Parathyroid adenoma (tissue), 2 donors: ENCODE results near the gene CHTOP.

Experiments
- H2AFZ ChIP-seq: fragments of 300-600 bp; sonication (generic); one replicate; pipeline ENCODE4 v1.7.0; 2017; ENCODE audit warnings: antibody characterized with exemption, mild to moderate bottlenecking
- H3K27ac ChIP-seq: fragments of 300-600 bp; sonication (generic); one replicate; pipeline ENCODE4 v1.7.0; 2017
- H3K27me3 ChIP-seq: fragments of 300-600 bp; sonication (generic); one replicate; pipeline ENCODE4 v1.7.0; 2017; ENCODE audit warnings: low read length; ENCODE audit not compliant: control insufficient read depth, insufficient read depth
- H3K36me3 ChIP-seq: fragments of 300-600 bp; sonication (generic); one replicate; pipeline ENCODE4 v1.7.0; 2017; ENCODE audit warnings: low read length; ENCODE audit not compliant: control insufficient read depth, insufficient read depth
- H3K4me1 ChIP-seq: fragments of 300-600 bp; sonication (generic); one replicate; pipeline ENCODE4 v1.7.0; 2017; ENCODE audit warnings: control low read depth
- H3K4me2 ChIP-seq: fragments of 300-600 bp; sonication (generic); one replicate; pipeline ENCODE4 v1.7.0; 2017; ENCODE audit warnings: low read length
- H3K4me3 ChIP-seq: fragments of 300-600 bp; sonication (generic); one replicate; pipeline ENCODE4 v1.7.0; 2017; ENCODE audit warnings: low read depth, low read length
- H3K79me2 ChIP-seq: fragments of 300-600 bp; sonication (generic); one replicate; pipeline ENCODE4 v1.7.0; 2017; ENCODE audit warnings: control low read depth
- H3K9ac ChIP-seq: fragments of 300-600 bp; sonication (generic); one replicate; pipeline ENCODE4 v1.7.0; 2017; ENCODE audit warnings: mild to moderate bottlenecking
- H3K9me3 ChIP-seq: fragments of 300-600 bp; sonication (generic); one replicate; pipeline ENCODE4 v1.7.0; 2017; ENCODE audit warnings: low read length; ENCODE audit not compliant: control insufficient read depth
- CTCF ChIP-seq: fragments of 300-600 bp; sonication (generic); IDR thresholded peaks from one replicate; pipeline ENCODE4 v1.7.0; 2017; ENCODE audit warnings: antibody characterized with exemption, mild to moderate bottlenecking
- donor health status: primary hyperparathyroidism.

CHTOP gene

DNA sequence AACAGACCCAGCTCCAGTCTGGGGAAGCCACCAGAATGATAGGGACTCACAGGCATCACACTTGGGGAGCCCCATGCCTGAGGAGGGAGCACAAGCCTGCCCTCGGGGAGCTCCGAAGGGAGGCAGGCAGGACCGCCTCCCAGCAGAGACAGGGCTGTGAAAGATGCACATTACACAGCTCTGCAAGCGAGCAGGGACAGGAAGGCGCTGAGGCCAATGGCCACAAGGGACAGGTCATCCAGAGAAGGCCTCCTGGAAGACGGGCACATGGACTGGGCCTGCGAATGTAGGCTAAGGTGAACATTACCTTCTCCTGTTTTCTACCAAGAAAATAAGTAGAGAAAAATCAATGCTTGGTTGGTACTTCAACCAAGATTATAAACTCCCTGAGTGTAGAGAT, 48.9 kb downstream of the CHTOP start:
- no peak overlapping the region for H2AFZ ChIP-seq
- H3K79me2 ChIP-seq, result no peaks in the 10 kb centered on the region
- no peaks in the 10 kb centered on the region for H3K27me3 ChIP-seq
- H3K4me1 ChIP-seq, result no peaks in the 10 kb centered on the region
- no peak overlapping the region for H3K9ac ChIP-seq
- TF ChIP-seq CTCF, result no peak
- H3K27ac ChIP-seq, result no peak overlapping the region
- no peak overlapping the region for H3K4me2 ChIP-seq
- H3K9me3 ChIP-seq, result no peaks in the 10 kb centered on the region
- no peaks in the 10 kb centered on the region for H3K36me3 ChIP-seq
- H3K4me3 ChIP-seq, result no peak overlapping the region

GRCh38 chr1:153683854-153684253, 50.0 kb downstream of the CHTOP start:
- H2AFZ ChIP-seq, result no peak overlapping the region
- H3K36me3 ChIP-seq, result no peaks in the 10 kb centered on the region
- H3K27ac ChIP-seq, result no peak overlapping the region
- H3K9me3 ChIP-seq, result no peaks in the 10 kb centered on the region
- H3K4me2 ChIP-seq, result no peak overlapping the region
- H3K4me1 ChIP-seq, result no peaks in the 10 kb centered on the region
- H3K27me3 ChIP-seq, result no peaks in the 10 kb centered on the region
- no peak overlapping the region for H3K4me3 ChIP-seq
- TF ChIP-seq CTCF, result no peak
- no peaks in the 10 kb centered on the region for H3K79me2 ChIP-seq
- no peak overlapping the region for H3K9ac ChIP-seq

DNA sequence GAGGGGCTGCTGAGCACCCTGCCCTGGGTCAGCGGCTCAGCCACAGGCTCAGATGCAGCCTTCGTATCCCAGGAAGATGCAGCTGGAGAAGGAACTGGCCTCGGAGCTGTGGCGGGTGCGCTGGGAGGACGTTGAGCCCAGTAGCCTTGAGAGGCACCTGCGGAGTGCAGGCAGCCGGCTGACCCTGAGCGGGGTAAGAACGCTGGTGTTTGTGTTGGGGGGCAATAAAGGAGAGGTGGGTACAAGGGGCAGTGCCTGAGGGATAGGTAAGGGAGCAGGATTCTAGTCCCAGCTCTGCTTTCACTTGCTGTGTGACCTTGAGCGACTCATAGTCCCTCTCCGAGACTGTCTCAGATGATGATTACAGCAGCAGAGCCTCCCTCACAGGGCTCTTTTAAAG, 51.0 kb downstream of the CHTOP start:
- no peak overlapping the region for H3K27ac ChIP-seq
- no peak for TF ChIP-seq CTCF
- no peak overlapping the region for H3K4me3 ChIP-seq
- no peaks in the 10 kb centered on the region for H3K4me1 ChIP-seq
- no peaks in the 10 kb centered on the region for H3K9me3 ChIP-seq
- H3K4me2 ChIP-seq, result no peak overlapping the region
- H3K9ac ChIP-seq, result no peak overlapping the region
- H2AFZ ChIP-seq, result no peak overlapping the region
- H3K27me3 ChIP-seq, result no peaks in the 10 kb centered on the region
- H3K36me3 ChIP-seq, result no peaks in the 10 kb centered on the region
- H3K79me2 ChIP-seq, result no peaks in the 10 kb centered on the region

- Histone ChIP-seq H3K4me3 (no peak overlapping the region), H3K79me2 (no peaks in the 10 kb centered on the region), H3K4me1 (no peaks in the 10 kb centered on the region), H3K27me3 (no peaks in the 10 kb centered on the region), H3K4me2 (no peak overlapping the region), H3K9ac (no peak overlapping the region), H3K36me3 (no peaks in the 10 kb centered on the region), H3K9me3 (no peaks in the 10 kb centered on the region), H3K27ac (no peak overlapping the region), H2AFZ (no peak overlapping the region)
- TF ChIP-seq CTCF, result no peak
These were observed 51.9 kb downstream of the CHTOP start for GRCh38 chr1:153685544-153686340.
